22Rv1 (cell line): ENCODE results near the gene MXRA7.
"Not testable (repeated sequence)": the region's sequence is repeated elsewhere in the genome, so short reads cannot be mapped to it uniquely, and the experiment has no call there.

Experiments
- H3K27ac ChIP-seq: fragments of 450-650 bp; 2 replicates; pipeline ENCODE4 v1.5.1; 2017
- CTCF ChIP-seq: fragments of 450-650 bp; IDR thresholded peaks from 2 replicates; pipeline ENCODE4 v1.5.1; 2017; ENCODE audit warnings: mild to moderate bottlenecking
- ZFX ChIP-seq: fragments of 450-650 bp; IDR thresholded peaks from 2 replicates; pipeline ENCODE4 v1.6.1; 2017; ENCODE audit warnings: antibody characterized with exemption, borderline replicate concordance

Gene MXRA7

GRCh38 chr17:76751416-76751993 is 40.7 kb upstream of the MXRA7 start:
- no peak for TF ChIP-seq CTCF
- no peak for TF ChIP-seq ZFX
- H3K27ac ChIP-seq: no peak overlapping the region

GRCh38 chr17:76748657-76749056 is 37.9 kb upstream of the MXRA7 start:
- TF ChIP-seq CTCF: no peak
- no peak for TF ChIP-seq ZFX
- H3K27ac ChIP-seq: no peak overlapping the region

- TF ChIP-seq CTCF: no peak
- TF ChIP-seq ZFX: no peak
- H3K27ac ChIP-seq: no peak overlapping the region
Observed at GRCh38 chr17:76747716-76748363, 37.1 kb upstream of the MXRA7 start.

- not testable (repeated sequence) for H3K27ac ChIP-seq
Observed at GRCh38 chr17:76745785-76746184, 35.0 kb upstream of the MXRA7 start.

GRCh38 chr17:76744747-76745146 is 34.0 kb upstream of the MXRA7 start:
- TF ChIP-seq ZFX (no peak), CTCF (no peak)
- H3K27ac ChIP-seq: no peak overlapping the region

- no peak overlapping the region for H3K27ac ChIP-seq
- no peak for TF ChIP-seq CTCF
- no peak for TF ChIP-seq ZFX
Observed at GRCh38 chr17:76742958-76743357, 32.2 kb upstream of the MXRA7 start.

GRCh38 chr17:76740329-76741118 is 29.8 kb upstream of the MXRA7 start:
- no peak overlapping the region for H3K27ac ChIP-seq
- TF ChIP-seq CTCF: no peak
- TF ChIP-seq ZFX: no peak

GRCh38 chr17:76739568-76740115 is 28.9 kb upstream of the MXRA7 start:
- not testable (repeated sequence) for H3K27ac ChIP-seq
